ENCODE results near the gene COX14.

DNA sequence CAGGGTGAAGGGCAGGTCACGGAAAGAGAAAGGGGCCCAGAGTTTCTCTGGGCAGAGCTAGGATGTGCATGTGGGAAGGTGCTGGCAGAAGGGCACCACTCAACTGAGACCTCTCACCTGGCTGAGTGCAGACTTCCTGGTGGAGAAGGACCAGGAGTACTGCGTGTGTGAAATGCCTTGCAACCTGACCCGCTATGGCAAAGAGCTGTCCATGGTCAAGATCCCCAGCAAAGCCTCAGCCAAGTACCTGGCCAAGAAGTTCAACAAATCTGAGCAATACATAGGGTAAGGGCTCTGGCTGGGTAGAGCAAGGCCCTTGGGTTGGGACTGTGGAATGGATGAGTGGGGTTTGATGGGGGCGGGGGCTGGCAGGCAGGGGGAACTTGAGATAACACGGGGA is 32.3 kb upstream of the COX14 start:
- TF ChIP-seq POLR2A (IDR thresholded peaks at IDR 0.05) = no peak
- TF ChIP-seq, protein P1, sequence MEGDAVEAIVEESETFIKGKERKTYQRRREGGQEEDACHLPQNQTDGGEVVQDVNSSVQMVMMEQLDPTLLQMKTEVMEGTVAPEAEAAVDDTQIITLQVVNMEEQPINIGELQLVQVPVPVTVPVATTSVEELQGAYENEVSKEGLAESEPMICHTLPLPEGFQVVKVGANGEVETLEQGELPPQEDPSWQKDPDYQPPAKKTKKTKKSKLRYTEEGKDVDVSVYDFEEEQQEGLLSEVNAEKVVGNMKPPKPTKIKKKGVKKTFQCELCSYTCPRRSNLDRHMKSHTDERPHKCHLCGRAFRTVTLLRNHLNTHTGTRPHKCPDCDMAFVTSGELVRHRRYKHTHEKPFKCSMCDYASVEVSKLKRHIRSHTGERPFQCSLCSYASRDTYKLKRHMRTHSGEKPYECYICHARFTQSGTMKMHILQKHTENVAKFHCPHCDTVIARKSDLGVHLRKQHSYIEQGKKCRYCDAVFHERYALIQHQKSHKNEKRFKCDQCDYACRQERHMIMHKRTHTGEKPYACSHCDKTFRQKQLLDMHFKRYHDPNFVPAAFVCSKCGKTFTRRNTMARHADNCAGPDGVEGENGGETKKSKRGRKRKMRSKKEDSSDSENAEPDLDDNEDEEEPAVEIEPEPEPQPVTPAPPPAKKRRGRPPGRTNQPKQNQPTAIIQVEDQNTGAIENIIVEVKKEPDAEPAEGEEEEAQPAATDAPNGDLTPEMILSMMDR (IDR thresholded peaks at IDR 0.05 in 8 of 11, conservative IDR thresholded peaks at IDR 0.05 in 3 of 11) = no peak
